ENCODE data around the gene MND1.

- TF ChIP-seq, protein P1, sequence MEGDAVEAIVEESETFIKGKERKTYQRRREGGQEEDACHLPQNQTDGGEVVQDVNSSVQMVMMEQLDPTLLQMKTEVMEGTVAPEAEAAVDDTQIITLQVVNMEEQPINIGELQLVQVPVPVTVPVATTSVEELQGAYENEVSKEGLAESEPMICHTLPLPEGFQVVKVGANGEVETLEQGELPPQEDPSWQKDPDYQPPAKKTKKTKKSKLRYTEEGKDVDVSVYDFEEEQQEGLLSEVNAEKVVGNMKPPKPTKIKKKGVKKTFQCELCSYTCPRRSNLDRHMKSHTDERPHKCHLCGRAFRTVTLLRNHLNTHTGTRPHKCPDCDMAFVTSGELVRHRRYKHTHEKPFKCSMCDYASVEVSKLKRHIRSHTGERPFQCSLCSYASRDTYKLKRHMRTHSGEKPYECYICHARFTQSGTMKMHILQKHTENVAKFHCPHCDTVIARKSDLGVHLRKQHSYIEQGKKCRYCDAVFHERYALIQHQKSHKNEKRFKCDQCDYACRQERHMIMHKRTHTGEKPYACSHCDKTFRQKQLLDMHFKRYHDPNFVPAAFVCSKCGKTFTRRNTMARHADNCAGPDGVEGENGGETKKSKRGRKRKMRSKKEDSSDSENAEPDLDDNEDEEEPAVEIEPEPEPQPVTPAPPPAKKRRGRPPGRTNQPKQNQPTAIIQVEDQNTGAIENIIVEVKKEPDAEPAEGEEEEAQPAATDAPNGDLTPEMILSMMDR (conservative IDR thresholded peaks at IDR 0.05; ENCODE audit: low read length) = no peak
- no peak for TF ChIP-seq EZH2phosphoT487 (IDR thresholded peaks at IDR 0.05; ENCODE audit: borderline replicate concordance, low read depth, low read length)
These were observed 11.6 kb upstream of the MND1 start for GRCh38 chr4:153332936-153333335.

Measured in OCI-LY7 (cell line).